Mammary epithelial cell (primary cell): ENCODE measurements around the gene NCEH1.

Source experiments
- CTCF ChIP-seq, 2 donors: IDR thresholded peaks in 1 of 2; conservative IDR thresholded peaks in 1 of 2; 2 replicates each; pipeline ENCODE4 v1.5.1; 2011 to 2012; ENCODE audit warnings: inconsistent platforms in 2 of 2, low read length in 2 of 2, mild to moderate bottlenecking in 2 of 2, control low read depth in 1 of 2, low read depth in 1 of 2; ENCODE audit not compliant: insufficient read depth in 1 of 2; ENCODE audit errors: extremely low read depth in 1 of 2
- EZH2 ChIP-seq: IDR thresholded peaks from 2 replicates; pipeline ENCODE4 v1.6.1; 2012; ENCODE audit warnings: low read length, inconsistent platforms, borderline replicate concordance

- no peak for TF ChIP-seq CTCF (conservative IDR thresholded peaks at IDR 0.05 in 1 of 2, IDR thresholded peaks at IDR 0.05 in 1 of 2; ENCODE audit: extremely low read depth in 1 of 2, insufficient read depth in 1 of 2, low read depth in 1 of 2, low read length in 2 of 2)
- TF ChIP-seq EZH2: no peak
Observed at GRCh38 chr3:172581757-172582166, 129.1 kb downstream of the NCEH1 start.
